ENCODE data around the gene DDIT3. TPM values are rescaled to one million over a fixed set of nuclear protein-coding genes. Genes with fewer than 3 reads are reported as not detected.
A peak's percentile ranks its signal among the peaks of the same experiment; 100 is the strongest.

Gene DDIT3
- total RNA-seq, 1 experiment from 2014 or later: 70.2 TPM

- H3K27me3 Mint-ChIP-seq (ENCODE audit: unreplicated experiment): peaks cover 100% of the 10 kb centered on the region
- no TSS peak for BruUV-seq (replicated peaks)
- peaks cover 31% of the 10 kb centered on the region for H3K4me1 Mint-ChIP-seq (ENCODE audit: low read depth, unreplicated experiment)
- H3K4me3 Mint-ChIP-seq (ENCODE audit: low read depth, unreplicated experiment): peak overlapping the region; percentile 54
- CTCF ChIA-PET: interaction anchor here (0.6 kb wide), 1 partner anchor 767 kb away, joined by 3 read pairs; no protein-coding TSS in a partner anchor
- H3K27ac Mint-ChIP-seq (ENCODE audit: unreplicated experiment): no peak overlapping the region
- TF ChIP-seq CTCF (IDR thresholded peaks at IDR 0.05; ENCODE audit: unreplicated experiment): no peak
- intact Hi-C loops (cut with micrococcal nuclease; ENCODE audit: unreplicated experiment): no loop called here
- H3K36me3 Mint-ChIP-seq (ENCODE audit: insufficient read depth, unreplicated experiment): no peaks in the 10 kb centered on the region
- H3K9me3 Mint-ChIP-seq (ENCODE audit: low read depth, unreplicated experiment): no peaks in the 10 kb centered on the region
- DNase-seq: no peak
Measured at GRCh38 chr12:57476162-57476992, 43.9 kb downstream of the DDIT3 start.

- no peak for DNase-seq
- CTCF ChIA-PET: interaction anchor here (0.6 kb wide), 3 partner anchors 23 to 766 kb away, joined by 3 to 4 read pairs (median 3); no protein-coding TSS in a partner anchor
- Mint-ChIP-seq H3K9me3 (ENCODE audit: low read depth, unreplicated experiment) (no peaks in the 10 kb centered on the region), H3K36me3 (ENCODE audit: insufficient read depth, unreplicated experiment) (no peaks in the 10 kb centered on the region), H3K4me1 (ENCODE audit: low read depth, unreplicated experiment) (peaks cover 31% of the 10 kb centered on the region), H3K27me3 (ENCODE audit: unreplicated experiment) (peaks cover 100% of the 10 kb centered on the region), H3K4me3 (ENCODE audit: low read depth, unreplicated experiment) (peak overlapping the region; percentile 54), H3K27ac (ENCODE audit: unreplicated experiment) (no peak overlapping the region)
- no TSS peak for BruUV-seq (replicated peaks)
- no peak for TF ChIP-seq CTCF (IDR thresholded peaks at IDR 0.05; ENCODE audit: unreplicated experiment)
- intact Hi-C loops (cut with micrococcal nuclease; ENCODE audit: unreplicated experiment): no loop called here
Measured at GRCh38 chr12:57475271-57476161, 44.8 kb downstream of the DDIT3 start.

DNA sequence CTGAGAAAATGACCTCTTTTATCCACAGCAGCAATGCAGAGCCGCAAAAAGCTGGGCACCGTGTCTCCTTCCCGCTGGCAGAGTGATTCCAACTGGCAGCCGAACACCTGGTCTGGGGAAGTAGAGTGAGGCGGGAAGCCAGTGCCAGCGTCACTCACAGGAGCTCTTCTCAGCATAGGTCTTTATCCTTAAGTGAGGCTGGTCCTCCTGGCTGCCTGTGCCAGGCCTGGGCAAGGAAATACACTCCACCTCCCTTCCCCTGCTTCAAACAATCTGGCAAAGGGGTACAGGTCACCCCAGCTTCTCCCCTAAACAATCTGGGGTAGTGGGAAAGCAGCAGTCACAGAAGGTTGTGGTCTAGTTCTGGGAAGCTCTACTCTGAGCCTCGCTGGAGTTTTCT is 45.5 kb downstream of the DDIT3 start:
- intact Hi-C loops (cut with micrococcal nuclease; ENCODE audit: unreplicated experiment): no loop called here
- Mint-ChIP-seq H3K4me1 (ENCODE audit: low read depth, unreplicated experiment) (peaks cover 30% of the 10 kb centered on the region), H3K9me3 (ENCODE audit: low read depth, unreplicated experiment) (no peaks in the 10 kb centered on the region), H3K4me3 (ENCODE audit: low read depth, unreplicated experiment) (peak overlapping the region; percentile 4), H3K27ac (ENCODE audit: unreplicated experiment) (no peak overlapping the region), H3K27me3 (ENCODE audit: unreplicated experiment) (peaks cover 100% of the 10 kb centered on the region), H3K36me3 (ENCODE audit: insufficient read depth, unreplicated experiment) (no peaks in the 10 kb centered on the region)
- CTCF ChIA-PET: interaction anchor here (0.6 kb wide), 1 partner anchor 22 kb away, joined by 3 read pairs; no protein-coding TSS in a partner anchor
- no TSS peak for BruUV-seq (replicated peaks)
- DNase-seq: no peak
- no peak for TF ChIP-seq CTCF (IDR thresholded peaks at IDR 0.05; ENCODE audit: unreplicated experiment)

DNA sequence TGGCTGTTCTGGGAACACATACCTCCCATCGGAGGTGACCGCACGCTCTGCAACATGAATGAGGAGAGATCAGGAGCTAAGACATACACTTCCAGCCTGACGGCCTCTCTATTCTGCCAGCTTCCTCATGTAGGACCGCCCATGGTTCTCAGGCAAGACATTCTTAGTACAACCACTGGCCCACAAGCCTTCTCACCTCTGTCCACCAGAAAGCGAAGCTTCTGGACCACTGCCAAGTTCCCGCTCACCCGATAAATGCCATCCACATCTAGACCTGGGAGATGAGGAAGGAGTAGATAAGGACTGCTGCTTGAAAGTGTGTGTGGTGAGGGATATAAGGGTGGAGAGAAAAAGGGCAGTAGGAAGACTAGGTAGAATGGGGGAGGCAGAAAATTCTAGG is 45.9 kb downstream of the DDIT3 start:
- TF ChIP-seq CTCF (IDR thresholded peaks at IDR 0.05; ENCODE audit: unreplicated experiment): no peak
- intact Hi-C loops (cut with micrococcal nuclease; ENCODE audit: unreplicated experiment): no loop called here
- Mint-ChIP-seq H3K4me1 (ENCODE audit: low read depth, unreplicated experiment) (peaks cover 26% of the 10 kb centered on the region), H3K4me3 (ENCODE audit: low read depth, unreplicated experiment) (peak overlapping the region; percentile 4), H3K27me3 (ENCODE audit: unreplicated experiment) (peaks cover 100% of the 10 kb centered on the region), H3K36me3 (ENCODE audit: insufficient read depth, unreplicated experiment) (no peaks in the 10 kb centered on the region), H3K27ac (ENCODE audit: unreplicated experiment) (no peak overlapping the region), H3K9me3 (ENCODE audit: low read depth, unreplicated experiment) (no peaks in the 10 kb centered on the region)
- no peak for DNase-seq
- BruUV-seq (replicated peaks): no TSS peak
- CTCF ChIA-PET: interaction anchor here (0.6 to 1.5 kb wide), 2 partner anchors 16 to 22 kb away, joined by 3 to 6 read pairs; partner anchors contain the start of gene GLI1
